ENCODE data around the gene PARP3.
"Not testable (repeated sequence)": the region's sequence is repeated elsewhere in the genome, so short reads cannot be mapped to it uniquely, and the experiment has no call there.

The PARP3 gene

GRCh38 chr3:51941798-51942602, at the start of gene PARP3, which contains the start of gene RRP9:
PARP3 (plus strand) TSS chr3:51942363; CDS start chr3:51943356, 993 bp downstream.
RRP9 (minus strand) TSS chr3:51941904; CDS start chr3:51941867, 37 bp downstream.
- DNase-seq: peak; percentile 100

GRCh38 chr3:51894391-51894790, 47.8 kb upstream of the PARP3 start:
- DNase-seq: no peak

- DNase-seq: no peak
These were observed 47.2 kb upstream of the PARP3 start for GRCh38 chr3:51894939-51895338.

- DNase-seq: no peak
These were observed 45.4 kb upstream of the PARP3 start for GRCh38 chr3:51896607-51897305.

- DNase-seq: no peak
These were observed 44.8 kb upstream of the PARP3 start for GRCh38 chr3:51897391-51897790.

GRCh38 chr3:51900043-51900442, 42.1 kb upstream of the PARP3 start:
- not testable (repeated sequence) for DNase-seq

GRCh38 chr3:51902361-51902760, 39.8 kb upstream of the PARP3 start:
- DNase-seq: peak; percentile 72

- DNase-seq: no peak
These were observed 37.9 kb upstream of the PARP3 start for GRCh38 chr3:51904034-51904823.

GRCh38 chr3:51908026-51908425, 34.1 kb upstream of the PARP3 start:
- DNase-seq: no peak

GRCh38 chr3:51916418-51916817, 25.7 kb upstream of the PARP3 start:
- no peak for DNase-seq

GRCh38 chr3:51921081-51921578, 21.0 kb upstream of the PARP3 start:
- no peak for DNase-seq

GRCh38 chr3:51927061-51927977, 14.8 kb upstream of the PARP3 start:
- DNase-seq: no peak

- no peak for DNase-seq
These were observed 13.7 kb upstream of the PARP3 start for GRCh38 chr3:51928438-51928837.

GRCh38 chr3:51928981-51929380, 13.2 kb upstream of the PARP3 start:
- DNase-seq: not testable (repeated sequence)

GRCh38 chr3:51929420-51930003, 12.7 kb upstream of the PARP3 start:
- no peak for DNase-seq

GRCh38 chr3:51930439-51930838, 11.7 kb upstream of the PARP3 start:
- DNase-seq: no peak

GRCh38 chr3:51931756-51932155, 10.4 kb upstream of the PARP3 start:
- DNase-seq: no peak

- DNase-seq: no peak
These were observed 9.4 kb upstream of the PARP3 start for GRCh38 chr3:51932471-51933370.

- no peak for DNase-seq
These were observed 8.6 kb upstream of the PARP3 start for GRCh38 chr3:51933471-51934138.
